Psoas muscle (tissue), 8 donors: ENCODE data around the gene TCF12. TPM values are rescaled to one million over a fixed set of nuclear protein-coding genes. Genes with fewer than 3 reads are reported as not detected.

Source experiments
- ATAC-seq, 4 donors: fragments of 200-7000 bp; cut with Tn5 transposase; one replicate each; pipeline ENCODE4 v1.9.1; 2020; ENCODE audit warnings: moderate library complexity in 3 of 4, mild to moderate bottlenecking in 2 of 4
- DNase-seq, 2 donors: peaks; one replicate each; pipeline ENCODE4 v3.0.0-alpha.2; 2020
- H3K27ac ChIP-seq: fragments of 200-600 bp; one replicate; pipeline ENCODE4 v1.8.0; 2022
- H3K27me3 ChIP-seq, 3 donors: fragments of 200-600 bp in 1 of 3; one replicate each; pipeline versions ENCODE4 v1.6.1 to v1.8.0; 2013 to 2022; ENCODE audit warnings: low read length in 2 of 3, mild to moderate bottlenecking in 2 of 3, moderate library complexity in 1 of 3; ENCODE audit not compliant: insufficient read depth in 3 of 3
- H3K36me3 ChIP-seq, 2 donors: fragments of 200-600 bp in 1 of 2; one replicate each; pipeline versions ENCODE4 v1.6.1 to v1.8.0; 2013 to 2022; ENCODE audit warnings: low read depth in 1 of 2, mild to moderate bottlenecking in 1 of 2, moderate library complexity in 1 of 2; ENCODE audit not compliant: insufficient read depth in 1 of 2
- H3K4me1 ChIP-seq: fragments of 200-600 bp; one replicate; pipeline ENCODE4 v1.8.0; 2022
- H3K4me3 ChIP-seq: fragments of 200-600 bp; one replicate; pipeline ENCODE4 v1.8.0; 2022; ENCODE audit warnings: mild to moderate bottlenecking
- H3K9me3 ChIP-seq: fragments of 200-600 bp; one replicate; pipeline ENCODE4 v1.8.0; 2022
- CTCF ChIP-seq: fragments of 200-600 bp; IDR thresholded peaks from one replicate; pipeline ENCODE4 v1.8.0; 2022; ENCODE audit warnings: antibody characterized with exemption
- WGBS, 3 donors: extraction: QIAGEN DNeasy Blood & Tissue Kit; methylation state at CpG; one replicate each; pipeline versions ENCODE4 v1.1.6 to v1.1.7; 2013; 5-methylcytosine and 5-hydroxymethylcytosine counted together
- intact Hi-C, 2 donors: fragments of 100-400 bp; cut with DNase I; formaldehyde crosslinking; loops; one replicate each; pipeline versions ENCODE4 v1.11.0 to v1.14.2; 2022
- polyA plus RNA-seq, 3 donors: library from polyadenylated mRNA; stranded (reverse); fragments of 200-250 nt; gene quantifications; one replicate each; pipeline ENCODE4 v1.2.3, GENCODE V29; 2013
- total RNA-seq, 4 donors: library from RNA; stranded (reverse); fragmentation: NEBNext Ultra II Directional in 2 of 4; extraction: Animal tissue kit (Norgen Biotek cat#: 25700) in 2 of 4; gene quantifications; one replicate each; pipeline versions ENCODE4 v1.2.1 to v1.2.4, GENCODE V29; 2021 to 2023
- donor health status: healthy with polysubstance abuse.
- donor health status: DM: no; HTN: no; CAD: no; lungs with moderate emphysema.
- donor health status: Bipolar disorder and iron deficiency.
- donor health status: healthy.
- donor health status: DM: yes; HTN: yes; CAD: no.
- donor health status: DM: no; HTN: no; CAD: no.
- donor health status: DM: no; HTN: no; CAD: no.
- donor health status: DM: yes; HTN: yes; CAD: no.

The TCF12 gene
- total and polyA plus RNA-seq, 7 donors: 10.5 to 53.1 (median 30.5) TPM

GRCh38 chr15:56987286-56987685 is 68.8 kb downstream of the TCF12 start:
- intact Hi-C loops: loop anchor here in 1 of 2 donors (10.0 kb wide), 1 partner anchor 62 kb away; no protein-coding TSS in a partner anchor
- ATAC-seq (no peak), DNase-seq (no peak)
- Histone ChIP-seq H3K27ac (no peak overlapping the region), H3K4me1 (peaks cover 57% of the 10 kb centered on the region), H3K27me3 (no peaks in the 10 kb centered on the region), H3K4me3 (no peak overlapping the region), H3K36me3 (no peaks in the 10 kb centered on the region), H3K9me3 (no peaks in the 10 kb centered on the region)
- 75 to 84% (median 77%) methylated on average over 3 of the region's 3 CpGs for WGBS, 3 donors
- TF ChIP-seq CTCF: no peak

- peaks cover 47% of the 10 kb centered on the region for H3K4me1 ChIP-seq
- no peak for TF ChIP-seq CTCF
These were observed 69.8 kb downstream of the TCF12 start for GRCh38 chr15:56988219-56988618.

GRCh38 chr15:56989411-56989924 is 71.0 kb downstream of the TCF12 start:
- WGBS, 3 donors: 36 to 58% (median 50%) methylated on average over 1 of the region's 1 CpG
- intact Hi-C loops: loop anchor here in 1 of 2 donors (10.0 kb wide), 1 partner anchor 65 kb away; no protein-coding TSS in a partner anchor
- H3K4me1 ChIP-seq: peaks cover 45% of the 10 kb centered on the region
- no peak overlapping the region for H3K4me3 ChIP-seq
- TF ChIP-seq CTCF: no peak
- DNase-seq (no peak), ATAC-seq (peak in 1 of 4 donors; percentile 37)
- no peak overlapping the region for H3K27ac ChIP-seq
- no peaks in the 10 kb centered on the region for H3K9me3 ChIP-seq
- H3K36me3 ChIP-seq: no peaks in the 10 kb centered on the region
- no peaks in the 10 kb centered on the region for H3K27me3 ChIP-seq

More at GRCh38 chr15:56988219-56988618, 69.8 kb downstream of the TCF12 start:
- ATAC-seq: no peak
- no peaks in the 10 kb centered on the region for H3K27me3 ChIP-seq
- no peak overlapping the region for H3K27ac ChIP-seq
- H3K36me3 ChIP-seq: no peaks in the 10 kb centered on the region
- no peak overlapping the region for H3K4me3 ChIP-seq
- DNase-seq: no peak
- intact Hi-C loops: loop anchor here in 1 of 2 donors (10.0 kb wide), 1 partner anchor 63 kb away; no protein-coding TSS in a partner anchor
- H3K9me3 ChIP-seq: no peaks in the 10 kb centered on the region

GRCh38 chr15:56991017-56991416 is 72.6 kb downstream of the TCF12 start:
- DNase-seq (no peak), ATAC-seq (no peak)
- Histone ChIP-seq H3K36me3 (no peaks in the 10 kb centered on the region), H3K27ac (no peak overlapping the region), H3K9me3 (no peaks in the 10 kb centered on the region), H3K4me1 (peaks cover 36% of the 10 kb centered on the region), H3K27me3 (no peaks in the 10 kb centered on the region), H3K4me3 (no peak overlapping the region)
- 85 to 92% (median 85%) methylated on average over 6 of the region's 6 CpGs for WGBS, 3 donors
- intact Hi-C loops: no loop called here
- TF ChIP-seq CTCF: no peak

- intact Hi-C loops: no loop called here
- no peak for ATAC-seq
- H3K27ac ChIP-seq: no peak overlapping the region
- 91 to 94% (median 92%) methylated on average over 3 of the region's 3 CpGs for WGBS, 3 donors
- no peak for DNase-seq
- no peak overlapping the region for H3K4me3 ChIP-seq
- no peaks in the 10 kb centered on the region for H3K36me3 ChIP-seq
- H3K9me3 ChIP-seq: no peaks in the 10 kb centered on the region
- peaks cover 28% of the 10 kb centered on the region for H3K4me1 ChIP-seq
- no peaks in the 10 kb centered on the region for H3K27me3 ChIP-seq
- no peak for TF ChIP-seq CTCF
These were observed 74.3 kb downstream of the TCF12 start for GRCh38 chr15:56992725-56993124.
